Endothelial cell of umbilical vein (primary cell): ENCODE data around the gene LRP1. TPM values are rescaled to one million over a fixed set of nuclear protein-coding genes. Genes with fewer than 3 reads are reported as not detected.

ENCODE experiments used
- BruUV-seq: library from RNA; stranded (reverse); fragments of 400-500 nt; replicated peaks from 2 replicates; lab custom pipeline; 2021; lab: Mats Ljungman, UMichigan
- CTCF ChIA-PET: fragments of 300-600, 350-600 bp; sonication (Branson Sonifier 250); formaldehyde crosslinking; loops from one replicate; lab custom pipeline; 2021; ENCODE audit warnings: antibody characterized with exemption, inconsistent platforms; lab: Charles Lee
- POLR2A ChIA-PET: fragments of 300-600, 350-600 bp; sonication (Branson Sonifier 250); formaldehyde crosslinking; loops from one replicate; lab custom pipeline; 2021; ENCODE audit warnings: antibody characterized with exemption, inconsistent platforms; lab: Charles Lee
- DNase-seq: peaks from one replicate; pipeline ENCODE4 v3.0.0-alpha.2; 2011; ENCODE audit warnings: low read depth, low spot score
- FAIRE-seq: peaks from 2 replicates; lab custom pipeline; 2011; peaks lifted over from hg19 to GRCh38; lab: Jason Lieb, UNC
- H2AFZ ChIP-seq: 2 replicates; pipeline ENCODE4 v1.6.0; 2012; ENCODE audit warnings: low read depth, low read length, control low read depth, inconsistent platforms
- H3K27ac ChIP-seq: 2 replicates; pipeline ENCODE4 v1.5.1; 2011; ENCODE audit warnings: low read depth, mild to moderate bottlenecking, control low read depth, low read length, moderate library complexity; ENCODE audit not compliant: insufficient read depth
- H3K27me3 ChIP-seq, 2 experiments: 2 replicates each; pipeline versions ENCODE4 v1.6.0 to v1.6.1; 2011; ENCODE audit warnings: low read length in 2 of 2, mixed read lengths in 1 of 2; ENCODE audit not compliant: control insufficient read depth in 2 of 2, insufficient read depth in 2 of 2
- H3K36me3 ChIP-seq, 2 experiments: 2 replicates in 1 of 2; 3 replicates in 1 of 2; pipeline ENCODE4 v1.5.1; 2011; ENCODE audit warnings: low read length in 2 of 2, mild to moderate bottlenecking in 1 of 2, moderate library complexity in 1 of 2; ENCODE audit not compliant: control insufficient read depth in 2 of 2, insufficient read depth in 2 of 2; ENCODE audit errors: extremely low read depth in 1 of 2
- H3K4me1 ChIP-seq: 3 replicates; pipeline ENCODE4 v1.5.1; 2011; ENCODE audit warnings: mild to moderate bottlenecking, low read length; ENCODE audit not compliant: control insufficient read depth, insufficient read depth; ENCODE audit errors: extremely low read depth
- H3K4me2 ChIP-seq: 2 replicates; pipeline ENCODE4 v1.6.1; 2011; ENCODE audit warnings: low read length, control low read depth, mixed read lengths; ENCODE audit not compliant: insufficient read depth
- H3K4me3 ChIP-seq, 3 experiments: fragments of 200-600 bp in 1 of 3; sonication (generic), shearing (Covaris generic) in 1 of 3; replicated peaks in 1 of 3; 2 replicates each; pipeline ENCODE4 v1.5.1; 2011 to 2016; ENCODE audit warnings: control low read depth in 3 of 3, low read length in 3 of 3, mild to moderate bottlenecking in 2 of 3, inconsistent platforms in 1 of 3, low read depth in 1 of 3, moderate library complexity in 1 of 3; ENCODE audit not compliant: insufficient read depth in 1 of 3
- H3K79me2 ChIP-seq: 2 replicates; pipeline ENCODE4 v1.6.0; 2012; ENCODE audit warnings: low read length, inconsistent platforms; ENCODE audit not compliant: control insufficient read depth, insufficient read depth
- H3K9ac ChIP-seq: replicated peaks from 2 replicates; pipeline ENCODE3; 2011; ENCODE audit warnings: low read length, control low read depth; ENCODE audit not compliant: insufficient read depth; ENCODE audit errors: extremely low read depth
- H3K9me1 ChIP-seq: replicated peaks from 3 replicates; pipeline ENCODE4 v1.6.0; 2011; ENCODE audit warnings: mild to moderate bottlenecking, low read length; ENCODE audit not compliant: control insufficient read depth, insufficient read depth; ENCODE audit errors: extremely low read depth
- H3K9me3 ChIP-seq: replicated peaks from 2 replicates; pipeline ENCODE4 v1.5.1; 2012; ENCODE audit warnings: low read length, inconsistent platforms; ENCODE audit not compliant: control insufficient read depth, insufficient read depth
- H4K20me1 ChIP-seq: replicated peaks from 2 replicates; pipeline ENCODE3; 2011; ENCODE audit warnings: mild to moderate bottlenecking, low read length; ENCODE audit not compliant: control insufficient read depth, insufficient read depth; ENCODE audit errors: extremely low read depth
- CTCF ChIP-seq, 2 donors: IDR thresholded peaks; 1 replicate in 1 of 2; 2 replicates in 1 of 2; pipeline ENCODE4 v1.5.1; 2011; ENCODE audit warnings: low read length in 2 of 2, mild to moderate bottlenecking in 2 of 2, moderate library complexity in 2 of 2, control low read depth in 1 of 2, inconsistent platforms in 1 of 2, low read depth in 1 of 2; ENCODE audit not compliant: insufficient read depth in 1 of 2; ENCODE audit errors: extremely low read depth in 1 of 2
- EZH2 ChIP-seq: IDR thresholded peaks from 2 replicates; pipeline ENCODE4 v1.6.1; 2012; ENCODE audit warnings: borderline replicate concordance, low read depth, mild to moderate bottlenecking, moderate library complexity, low read length, inconsistent platforms; ENCODE audit not compliant: severe bottlenecking
- FOS ChIP-seq: IDR thresholded peaks from 2 replicates; pipeline ENCODE4 v1.6.1; 2011; ENCODE audit warnings: mild to moderate bottlenecking, low read length, moderate library complexity, borderline replicate concordance; ENCODE audit not compliant: insufficient read depth
- GATA2 ChIP-seq: IDR thresholded peaks from 2 replicates; pipeline ENCODE4 v1.7.0; 2011; ENCODE audit warnings: low read depth, mild to moderate bottlenecking, moderate library complexity, mixed read lengths, low read length; ENCODE audit not compliant: insufficient read length, insufficient read depth
- JUN ChIP-seq: IDR thresholded peaks from 2 replicates; pipeline ENCODE4 v1.6.1; 2011; ENCODE audit warnings: borderline replicate concordance, low read depth; ENCODE audit not compliant: insufficient read length, insufficient read depth
- MAX ChIP-seq: IDR thresholded peaks from 2 replicates; pipeline ENCODE4 v1.6.1; 2011; ENCODE audit not compliant: insufficient read depth, insufficient read length
- MYC ChIP-seq: IDR thresholded peaks from one replicate; pipeline ENCODE4 v1.6.1; 2011; ENCODE audit warnings: mild to moderate bottlenecking, low read depth, low read length
- POLR2A ChIP-seq: IDR thresholded peaks from 2 replicates; pipeline ENCODE4 v1.6.1; 2012; ENCODE audit warnings: low read depth, mild to moderate bottlenecking, control low read depth, low read length
- POLR2AphosphoS5 ChIP-seq: IDR thresholded peaks from 2 replicates; pipeline ENCODE4 v1.6.1; 2012; ENCODE audit warnings: low read depth, mild to moderate bottlenecking, control low read depth, low read length, moderate library complexity; ENCODE audit not compliant: insufficient read depth
- dilution Hi-C: fragments of 300-500 bp; cut with MboI; formaldehyde crosslinking; loops from one replicate; pipeline ENCODE4 v1.15.0; 2019; ENCODE audit warnings: low sequenced_read_pairs; ENCODE audit not compliant: extremely low pct_ligation_motif_present
- intact Hi-C: fragments of 100-400 bp; cut with micrococcal nuclease; formaldehyde crosslinking; loops from one replicate; pipeline ENCODE4 v1.10.0; 2022
- polyA plus RNA-seq, 4 experiments: library from polyadenylated mRNA; depleted of rRNA in 3 of 4; stranded (reverse) in 3 of 4; unstranded in 1 of 4; fragments of >200 nt; gene quantifications; 2 replicates each; pipeline versions ENCODE4 v1.2.1 to v1.2.3, GENCODE V29; 2011 to 2012; ENCODE audit warnings: missing spikeins in 1 of 4
- total RNA-seq: library from RNA; stranded (reverse); gene quantifications from 2 replicates; pipeline ENCODE4 v1.2.3, GENCODE V29; 2021

Gene LRP1
- total and polyA plus RNA-seq, 2 donors (not counting 3 experiments of a cell fraction or from before 2014, with no cell fraction given), result 1.6 to 4.6 TPM

- Histone ChIP-seq H3K27me3 (no peaks in the 10 kb centered on the region), H3K79me2 (no peaks in the 10 kb centered on the region), H3K9me3 (no peaks in the 10 kb centered on the region), H3K4me1 (no peaks in the 10 kb centered on the region), H2AFZ (no peak overlapping the region), H4K20me1 (no peaks in the 10 kb centered on the region), H3K27ac (no peak overlapping the region), H3K4me2 (no peak overlapping the region), H3K36me3 (no peaks in the 10 kb centered on the region), H3K9ac (no peak overlapping the region), H3K4me3 (no peak overlapping the region), H3K9me1 (no peaks in the 10 kb centered on the region)
- dilution Hi-C loops (no loop called here), intact Hi-C loops (no loop called here)
- ChIA-PET CTCF (no interaction called here), POLR2A (no interaction called here)
- no TSS peak for BruUV-seq
- no peak for TF ChIP-seq MAX
- no peak for TF ChIP-seq CTCF (IDR thresholded peaks at IDR 0.05; ENCODE audit: extremely low read depth in 1 of 2, insufficient read depth in 1 of 2, low read depth in 1 of 2, low read length in 2 of 2)
- TF ChIP-seq MYC, result no peak
- TF ChIP-seq POLR2AphosphoS5, result no peak
- TF ChIP-seq JUN, result no peak
- TF ChIP-seq FOS, result no peak
- TF ChIP-seq GATA2, result no peak
- no peak for TF ChIP-seq POLR2A
- TF ChIP-seq EZH2, result no peak
- DNase-seq, result no peak
- FAIRE-seq, result no peak
Observed at GRCh38 chr12:57203791-57204190, 75.5 kb downstream of the LRP1 start.
